Measurements from ENCODE around the gene TFDP2. TPM values are rescaled to one million over a fixed set of nuclear protein-coding genes. Genes with fewer than 3 reads are reported as not detected.
"Not testable (repeated sequence)": the region's sequence is repeated elsewhere in the genome, so short reads cannot be mapped to it uniquely, and the experiment has no call there.

The TFDP2 gene
- total RNA-seq, 1 donor = 39.1 TPM

GRCh38 chr3:142144587-142144986 is 4.8 kb downstream of the TFDP2 start:
- H3K27me3 ChIP-seq (ENCODE audit: insufficient read depth, low read length) = not testable (repeated sequence)

GRCh38 chr3:142140608-142141285 is 8.6 kb downstream of the TFDP2 start:
- H3K27me3 ChIP-seq (ENCODE audit: insufficient read depth, low read length); H3K4me1 ChIP-seq (ENCODE audit: insufficient read depth, low read length); H3K9me3 ChIP-seq (ENCODE audit: low read depth, low read length); H3K4me3 ChIP-seq (ENCODE audit: low read length): not testable (repeated sequence)

More at GRCh38 chr3:142144587-142144986, 4.8 kb downstream of the TFDP2 start:
- not testable (repeated sequence) for H3K4me3 ChIP-seq (ENCODE audit: low read length); H3K9me3 ChIP-seq (ENCODE audit: low read depth, low read length)
- H3K4me1 ChIP-seq (ENCODE audit: insufficient read depth, low read length) = peaks cover 10% of the 10 kb centered on the region

GRCh38 chr3:142137089-142137488 is 12.3 kb downstream of the TFDP2 start:
- not testable (repeated sequence) for H3K4me1 ChIP-seq (ENCODE audit: insufficient read depth, low read length); H3K27me3 ChIP-seq (ENCODE audit: insufficient read depth, low read length); H3K4me3 ChIP-seq (ENCODE audit: low read length); H3K9me3 ChIP-seq (ENCODE audit: low read depth, low read length)

- Histone ChIP-seq H3K9me3 (ENCODE audit: low read depth, low read length) (no peaks in the 10 kb centered on the region), H3K4me3 (ENCODE audit: low read length) (no peak overlapping the region), H3K4me1 (ENCODE audit: insufficient read depth, low read length) (no peaks in the 10 kb centered on the region), H3K27me3 (ENCODE audit: insufficient read depth, low read length) (no peaks in the 10 kb centered on the region)
These were observed 14.5 kb downstream of the TFDP2 start for GRCh38 chr3:142134799-142135325.

- Histone ChIP-seq H3K27me3 (ENCODE audit: insufficient read depth, low read length) (no peaks in the 10 kb centered on the region), H3K9me3 (ENCODE audit: low read depth, low read length) (no peaks in the 10 kb centered on the region), H3K4me1 (ENCODE audit: insufficient read depth, low read length) (no peaks in the 10 kb centered on the region), H3K4me3 (ENCODE audit: low read length) (no peak overlapping the region)
These were observed 19.7 kb downstream of the TFDP2 start for GRCh38 chr3:142129516-142130171.

- no peaks in the 10 kb centered on the region for H3K9me3 ChIP-seq (ENCODE audit: low read depth, low read length)
- H3K27me3 ChIP-seq (ENCODE audit: insufficient read depth, low read length) = no peaks in the 10 kb centered on the region
- no peak overlapping the region for H3K4me3 ChIP-seq (ENCODE audit: low read length)
- no peaks in the 10 kb centered on the region for H3K4me1 ChIP-seq (ENCODE audit: insufficient read depth, low read length)
These were observed 21.2 kb downstream of the TFDP2 start for GRCh38 chr3:142127941-142128658.

GRCh38 chr3:142124243-142124642 is 25.1 kb downstream of the TFDP2 start:
- Histone ChIP-seq H3K9me3 (ENCODE audit: low read depth, low read length) (no peaks in the 10 kb centered on the region), H3K4me1 (ENCODE audit: insufficient read depth, low read length) (no peaks in the 10 kb centered on the region), H3K4me3 (ENCODE audit: low read length) (no peak overlapping the region), H3K27me3 (ENCODE audit: insufficient read depth, low read length) (no peaks in the 10 kb centered on the region)

GRCh38 chr3:142120707-142121106 is 28.6 kb downstream of the TFDP2 start:
- Histone ChIP-seq H3K4me3 (ENCODE audit: low read length) (no peak overlapping the region), H3K4me1 (ENCODE audit: insufficient read depth, low read length) (peaks cover 7% of the 10 kb centered on the region), H3K27me3 (ENCODE audit: insufficient read depth, low read length) (no peaks in the 10 kb centered on the region), H3K9me3 (ENCODE audit: low read depth, low read length) (no peaks in the 10 kb centered on the region)

GRCh38 chr3:142118911-142119310 is 30.4 kb downstream of the TFDP2 start:
- Histone ChIP-seq H3K9me3 (ENCODE audit: low read depth, low read length) (no peaks in the 10 kb centered on the region), H3K27me3 (ENCODE audit: insufficient read depth, low read length) (no peaks in the 10 kb centered on the region), H3K4me3 (ENCODE audit: low read length) (no peak overlapping the region), H3K4me1 (ENCODE audit: insufficient read depth, low read length) (peaks cover 8% of the 10 kb centered on the region)

- Histone ChIP-seq H3K9me3 (ENCODE audit: low read depth, low read length) (no peaks in the 10 kb centered on the region), H3K4me1 (ENCODE audit: insufficient read depth, low read length) (peaks cover 8% of the 10 kb centered on the region), H3K27me3 (ENCODE audit: insufficient read depth, low read length) (no peaks in the 10 kb centered on the region), H3K4me3 (ENCODE audit: low read length) (no peak overlapping the region)
These were observed 32.1 kb downstream of the TFDP2 start for GRCh38 chr3:142117056-142117851.

- Histone ChIP-seq H3K4me3 (ENCODE audit: low read length) (no peak overlapping the region), H3K27me3 (ENCODE audit: insufficient read depth, low read length) (no peaks in the 10 kb centered on the region), H3K4me1 (ENCODE audit: insufficient read depth, low read length) (peaks cover 8% of the 10 kb centered on the region), H3K9me3 (ENCODE audit: low read depth, low read length) (no peaks in the 10 kb centered on the region)
These were observed 33.3 kb downstream of the TFDP2 start for GRCh38 chr3:142115867-142116668.

GRCh38 chr3:142112601-142113000 is 36.7 kb downstream of the TFDP2 start:
- Histone ChIP-seq H3K27me3 (ENCODE audit: insufficient read depth, low read length) (no peaks in the 10 kb centered on the region), H3K9me3 (ENCODE audit: low read depth, low read length) (no peaks in the 10 kb centered on the region), H3K4me1 (ENCODE audit: insufficient read depth, low read length) (peaks cover 8% of the 10 kb centered on the region), H3K4me3 (ENCODE audit: low read length) (no peak overlapping the region)

- Histone ChIP-seq H3K4me3 (ENCODE audit: low read length) (no peak overlapping the region), H3K9me3 (ENCODE audit: low read depth, low read length) (no peaks in the 10 kb centered on the region), H3K27me3 (ENCODE audit: insufficient read depth, low read length) (no peaks in the 10 kb centered on the region), H3K4me1 (ENCODE audit: insufficient read depth, low read length) (no peaks in the 10 kb centered on the region)
These were observed 42.8 kb downstream of the TFDP2 start for GRCh38 chr3:142106548-142106947.

GRCh38 chr3:142105991-142106390 is 43.4 kb downstream of the TFDP2 start:
- H3K9me3 ChIP-seq (ENCODE audit: low read depth, low read length) = no peaks in the 10 kb centered on the region

More at GRCh38 chr3:142105991-142106390, 43.4 kb downstream of the TFDP2 start:
- no peaks in the 10 kb centered on the region for H3K4me1 ChIP-seq (ENCODE audit: insufficient read depth, low read length)
- H3K4me3 ChIP-seq (ENCODE audit: low read length) = no peak overlapping the region
- no peaks in the 10 kb centered on the region for H3K27me3 ChIP-seq (ENCODE audit: insufficient read depth, low read length)
